Stimulated activated CD4-positive, alpha-beta T cell treated with anti-CD3 and anti-CD28 coated beads, Interleukin-2, amount 100 ng/mL, for 48 hours (primary cell): ENCODE results near the gene MLC1.

ENCODE experiments used
- DNase-seq, 2 donors: peaks; one replicate each; pipeline ENCODE4 v3.0.0-alpha.2; 2020

The MLC1 gene

GRCh38 chr22:50085211-50085972 is at the start of gene MLC1:
Gene MLC1, minus strand, starts transcription at chr22:50085426. Its CDS starts 524 bp downstream, at chr22:50084902.
- no peak for DNase-seq

DNA sequence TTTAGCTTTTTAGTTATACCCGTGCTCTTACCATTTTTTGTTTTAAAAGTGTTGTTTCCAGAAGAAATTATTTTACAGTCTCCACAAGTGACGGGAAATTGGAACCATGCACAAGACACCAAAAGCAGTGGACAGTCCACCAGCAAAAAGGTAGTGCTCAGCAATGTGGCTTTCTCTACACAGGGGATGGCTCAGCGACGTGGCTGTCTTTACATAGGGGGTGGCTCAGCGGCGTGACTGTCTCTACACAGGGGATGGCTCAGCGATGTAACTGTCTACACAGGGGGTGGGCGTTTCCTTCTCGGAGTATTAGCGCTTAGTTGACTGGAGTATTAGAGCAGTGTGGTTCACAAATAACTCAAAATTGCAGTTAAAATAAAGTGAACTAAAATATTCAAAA is 49.3 kb upstream of the MLC1 start:
- no peak for DNase-seq

- no peak for DNase-seq
Measured at GRCh38 chr22:50131894-50132293, 46.7 kb upstream of the MLC1 start.

GRCh38 chr22:50129121-50129736 is 44.0 kb upstream of the MLC1 start:
- DNase-seq = no peak

DNA sequence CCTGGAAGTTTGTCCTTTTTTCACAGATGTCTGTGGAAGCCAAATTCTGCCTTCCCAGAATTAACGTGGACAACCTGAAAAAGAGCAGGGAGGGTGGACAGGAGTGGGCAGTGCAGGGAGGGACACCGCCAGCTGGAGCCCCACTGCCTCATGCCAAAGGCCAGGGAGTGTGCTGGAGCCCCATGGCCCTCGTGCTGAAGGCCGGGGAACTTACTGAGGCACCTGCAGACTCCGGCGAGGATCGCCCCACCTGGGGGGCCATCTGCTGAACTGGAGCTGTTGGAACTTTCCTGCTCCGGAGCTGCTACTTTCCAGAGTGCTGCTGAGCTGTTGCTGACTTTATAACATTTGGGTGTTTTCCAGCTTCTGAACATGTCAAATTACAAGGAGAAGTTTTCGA is 39.8 kb upstream of the MLC1 start:
- no peak for DNase-seq

DNA sequence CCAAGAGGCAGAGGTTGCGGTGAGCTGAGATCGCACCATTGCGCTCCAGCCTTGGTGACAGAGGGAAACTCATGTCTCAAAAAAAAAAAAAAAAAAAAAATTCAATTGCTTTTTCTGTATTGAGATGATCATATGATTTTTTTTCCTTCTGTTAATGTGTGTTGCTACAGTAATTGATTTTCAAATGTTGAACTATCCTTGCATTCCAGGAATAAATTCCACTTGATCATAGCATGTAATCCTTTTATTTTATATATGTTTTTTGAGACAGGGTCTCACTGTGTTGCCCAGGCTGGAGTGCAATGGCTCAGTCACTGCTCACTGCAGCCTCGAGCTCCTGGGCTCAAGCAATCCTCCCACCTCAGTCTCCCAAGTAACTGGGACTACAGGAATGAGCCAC is 37.9 kb upstream of the MLC1 start:
- no peak for DNase-seq

DNA sequence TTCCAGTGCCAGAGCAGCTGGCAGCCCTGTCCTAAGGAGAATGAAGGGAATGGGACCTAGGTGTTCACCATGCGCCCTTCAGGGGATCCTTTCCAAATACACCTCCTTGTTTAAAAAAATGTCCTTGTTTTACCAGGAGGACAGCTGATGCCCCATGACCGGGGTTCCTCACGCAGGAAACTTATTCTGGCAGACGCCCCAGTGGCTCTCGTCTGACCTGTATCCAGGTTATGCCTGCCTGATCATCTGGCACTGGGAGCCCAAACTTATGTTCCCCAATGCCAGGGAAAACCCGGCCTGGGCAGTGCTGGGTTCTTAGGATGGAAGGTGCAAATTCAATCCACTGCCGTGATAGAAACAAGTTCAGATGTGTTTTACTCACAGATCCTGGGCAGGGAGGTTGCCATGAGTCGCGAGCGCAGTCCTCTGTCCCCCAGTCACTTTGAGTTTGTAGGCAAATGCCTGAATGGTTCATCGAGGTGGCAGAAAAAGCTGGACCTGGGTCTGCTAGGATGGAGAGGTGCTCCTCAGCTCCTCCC is 36.0 kb upstream of the MLC1 start:
- no peak for DNase-seq

GRCh38 chr22:50119768-50120251 is 34.6 kb upstream of the MLC1 start:
- DNase-seq = no peak

DNA sequence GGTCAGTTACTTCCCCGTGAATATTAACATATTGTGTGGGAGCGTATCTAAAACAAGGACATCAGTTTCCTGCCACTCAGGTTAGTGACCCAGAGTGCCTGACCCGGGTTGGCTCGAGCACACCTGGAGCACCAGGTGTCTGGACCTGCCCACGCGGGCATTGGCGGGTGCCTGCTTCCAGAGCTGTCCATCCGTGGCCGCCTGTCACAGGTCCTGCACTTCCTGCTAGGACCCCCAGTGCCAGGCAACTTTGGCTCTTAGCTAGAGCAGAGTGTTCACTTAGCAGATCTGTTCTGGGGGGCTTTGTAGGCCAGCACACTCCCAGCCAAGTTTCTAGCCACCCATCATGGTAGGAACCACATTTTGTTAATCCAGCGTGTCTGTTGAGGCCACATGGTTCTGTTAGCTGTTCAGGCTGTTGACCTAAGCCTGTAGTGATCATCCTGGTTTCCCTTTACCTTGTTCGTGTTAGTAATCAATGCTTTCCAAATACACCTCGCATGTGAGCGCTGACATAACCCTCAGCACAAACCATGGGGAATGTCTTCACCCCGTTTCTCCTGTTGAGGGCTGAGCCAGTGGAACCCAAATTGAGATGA is 34.0 kb upstream of the MLC1 start:
- no peak for DNase-seq

DNA sequence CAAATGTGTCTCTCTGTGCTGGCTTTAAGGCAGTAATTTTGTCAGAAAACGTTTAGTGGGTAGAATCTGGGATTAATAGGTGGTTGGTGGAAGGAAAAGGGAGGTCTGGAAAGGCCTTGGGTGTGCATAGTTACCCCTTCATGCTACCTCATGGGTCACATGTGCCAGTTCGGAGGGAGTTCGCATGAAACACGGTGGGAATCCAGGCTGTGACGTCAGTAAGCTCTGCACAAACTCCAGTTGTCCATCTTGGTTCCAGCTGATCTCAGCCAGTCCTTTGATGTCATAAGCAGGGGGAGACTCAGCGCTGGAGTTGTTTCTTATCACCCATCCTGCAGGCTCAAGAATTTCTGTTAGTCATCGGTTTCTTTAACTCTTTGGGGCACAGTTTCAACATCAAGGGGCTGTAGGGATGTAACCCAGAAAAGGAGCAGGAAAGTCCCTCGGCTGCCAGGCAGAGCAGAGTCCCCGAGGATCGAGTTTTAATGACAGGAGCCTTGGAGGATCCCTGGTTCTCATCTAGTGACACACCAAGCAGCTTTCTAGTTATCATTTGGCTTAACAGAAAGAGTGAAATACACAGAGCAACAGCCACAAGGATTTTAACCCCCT is 33.4 kb upstream of the MLC1 start:
- DNase-seq = no peak

DNA sequence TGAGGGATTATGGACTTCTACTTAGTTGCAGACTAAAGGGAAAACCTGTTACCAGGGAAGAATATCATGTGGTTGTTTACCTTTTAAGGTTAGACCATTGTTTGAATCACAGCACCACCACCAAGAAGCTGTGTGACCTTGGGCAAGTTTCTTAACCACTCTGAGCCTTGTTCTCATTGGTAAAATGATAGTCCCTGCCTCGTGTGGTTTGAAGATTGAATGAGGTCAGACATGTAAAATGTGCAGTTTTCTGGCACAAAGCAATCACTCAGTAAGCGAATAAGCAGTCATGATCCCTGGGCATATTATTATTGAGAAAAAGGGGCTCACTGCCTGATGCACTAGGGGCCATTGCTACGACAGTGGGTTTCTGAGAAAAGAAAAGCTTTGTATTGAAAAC is 32.9 kb upstream of the MLC1 start:
- DNase-seq = no peak

DNA sequence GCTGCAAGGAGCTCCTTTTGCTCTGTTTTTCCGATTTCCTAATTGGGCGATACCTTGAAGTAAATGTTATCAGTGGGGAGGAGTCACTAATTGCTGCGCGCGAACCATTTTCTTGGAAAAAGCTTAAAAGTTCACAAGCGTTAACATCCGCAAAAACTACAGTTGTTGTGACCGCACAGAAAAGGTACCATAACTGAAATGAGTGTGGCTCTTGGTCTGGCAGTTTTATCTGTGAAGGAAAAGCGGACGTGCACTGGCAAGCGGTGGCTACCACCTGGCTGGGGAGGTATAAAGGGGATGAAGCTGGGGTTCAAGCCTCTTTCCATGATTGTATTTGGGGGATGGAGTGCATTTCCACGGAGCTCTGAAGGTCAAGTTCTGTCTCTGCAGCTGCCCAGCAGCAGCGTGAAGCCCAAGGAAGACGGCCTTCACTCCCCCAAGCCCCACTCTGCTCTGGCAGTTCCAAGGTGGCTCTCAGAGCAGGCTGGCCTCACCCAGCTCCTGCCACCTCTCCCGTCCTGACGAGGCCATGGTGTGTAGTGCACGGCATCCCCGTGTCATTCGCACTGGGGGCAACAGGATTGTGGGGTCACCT is 32.0 kb upstream of the MLC1 start:
- DNase-seq = no peak

DNA sequence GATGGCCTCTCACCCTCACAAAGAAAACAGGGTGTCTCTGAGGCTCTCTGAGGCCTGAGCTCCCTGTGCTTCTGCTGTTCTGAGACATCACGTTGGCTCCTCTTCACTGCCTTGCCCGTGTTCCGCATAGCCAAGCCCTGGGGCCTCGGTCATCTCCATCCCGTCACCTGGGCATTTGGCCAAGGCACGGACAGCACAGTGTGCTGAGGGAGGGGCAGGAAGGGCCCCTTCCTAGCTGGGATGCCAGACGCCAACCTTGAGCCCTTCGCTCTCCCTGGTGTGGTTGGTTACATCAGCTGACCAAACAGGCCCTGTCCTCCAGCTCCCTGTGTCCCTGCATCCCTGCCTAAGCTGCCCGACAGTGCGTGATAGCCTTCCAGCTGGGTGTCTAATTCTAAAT is 30.5 kb upstream of the MLC1 start:
- DNase-seq = no peak

- no peak for DNase-seq
Measured at GRCh38 chr22:50114221-50115021, 29.2 kb upstream of the MLC1 start.

- no peak for DNase-seq
Measured at GRCh38 chr22:50112151-50113118, 27.2 kb upstream of the MLC1 start.

DNA sequence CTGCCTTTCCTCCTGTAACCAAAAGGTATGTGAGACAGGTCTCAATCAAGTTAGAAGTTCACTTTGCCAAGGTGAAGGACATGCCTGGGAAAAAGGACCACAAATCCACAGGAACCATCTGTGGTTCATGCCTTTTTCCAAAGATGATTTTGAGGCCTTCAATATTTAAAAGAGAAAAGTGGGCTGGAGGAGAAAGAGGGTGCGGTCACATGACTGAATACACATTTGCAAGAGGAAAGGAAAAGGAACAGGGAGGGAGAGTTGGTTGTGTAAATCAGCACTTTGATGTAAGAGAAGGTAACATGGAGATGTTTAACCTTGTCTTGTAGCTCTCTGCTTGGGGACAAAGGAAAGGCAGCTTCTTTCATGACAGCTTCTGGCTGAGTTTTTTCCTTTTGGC is 25.8 kb upstream of the MLC1 start:
- no peak for DNase-seq

DNA sequence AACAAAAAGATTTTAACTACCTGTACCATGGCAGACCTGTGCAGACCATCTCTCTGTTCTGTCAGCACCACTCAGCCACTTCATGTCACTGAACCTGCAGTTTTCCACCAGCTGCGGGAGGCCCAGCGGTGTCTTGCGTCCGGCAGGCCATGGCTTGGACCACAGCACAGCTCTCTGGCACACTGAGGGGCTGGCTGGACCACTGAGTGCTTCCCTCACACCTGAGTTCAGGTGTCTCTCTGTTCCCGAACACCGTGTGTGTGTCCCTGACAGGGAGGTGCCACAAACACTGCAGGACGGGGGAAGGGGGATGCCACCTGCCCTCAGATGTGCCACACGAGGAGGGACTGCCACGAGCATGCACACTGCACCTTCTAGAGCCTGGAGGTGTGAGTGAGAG is 22.3 kb upstream of the MLC1 start:
- DNase-seq = no peak

- DNase-seq = no peak
Measured at GRCh38 chr22:50105208-50106100, 20.2 kb upstream of the MLC1 start.

GRCh38 chr22:50104141-50104544 is 18.9 kb upstream of the MLC1 start:
- no peak for DNase-seq

DNA sequence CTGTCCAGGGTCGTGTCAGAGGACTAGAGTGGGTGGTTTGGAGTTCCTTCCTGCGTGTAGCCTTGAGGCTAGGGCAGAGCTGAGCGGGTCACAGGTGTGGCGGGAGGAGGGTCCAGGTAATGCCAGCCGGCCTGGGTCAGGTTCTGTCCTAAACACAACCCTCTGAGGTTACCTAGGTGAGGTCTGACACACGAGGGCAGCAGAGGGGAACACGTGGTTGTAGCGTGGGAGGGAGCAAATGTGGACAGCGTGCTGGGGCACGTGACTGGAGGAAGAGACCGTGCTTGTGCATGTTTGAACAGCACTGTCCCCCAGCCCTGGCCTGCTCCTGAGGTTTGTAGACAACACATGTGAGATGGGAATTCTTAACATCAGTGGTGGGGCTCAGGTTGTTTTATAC is 17.7 kb upstream of the MLC1 start:
- DNase-seq = no peak
